ENCODE results near the gene TEX29.

DNA sequence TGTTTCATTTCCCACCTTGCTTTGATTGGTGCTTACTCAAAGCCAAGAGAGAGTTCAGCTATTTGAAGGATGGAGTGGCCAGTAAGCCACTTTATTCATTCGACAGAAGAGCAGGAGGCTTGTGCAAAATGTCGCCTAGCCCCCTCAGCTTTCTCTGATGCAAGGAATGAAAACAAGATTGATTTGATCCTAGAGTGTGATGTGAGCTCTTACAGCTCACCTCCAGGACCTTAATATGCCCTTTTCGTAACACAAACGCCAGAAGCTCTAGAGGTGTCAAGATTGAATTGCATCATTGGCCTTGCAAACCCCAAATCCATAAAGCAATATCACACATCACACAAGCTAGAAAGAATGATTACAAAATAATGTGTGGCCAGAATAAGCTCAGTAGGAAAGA, 36.4 kb downstream of the TEX29 start:
- no peak for TF ChIP-seq ZNF384 (IDR thresholded peaks at IDR 0.05; ENCODE audit: low read depth, low read length)
- TF ChIP-seq, protein P1, sequence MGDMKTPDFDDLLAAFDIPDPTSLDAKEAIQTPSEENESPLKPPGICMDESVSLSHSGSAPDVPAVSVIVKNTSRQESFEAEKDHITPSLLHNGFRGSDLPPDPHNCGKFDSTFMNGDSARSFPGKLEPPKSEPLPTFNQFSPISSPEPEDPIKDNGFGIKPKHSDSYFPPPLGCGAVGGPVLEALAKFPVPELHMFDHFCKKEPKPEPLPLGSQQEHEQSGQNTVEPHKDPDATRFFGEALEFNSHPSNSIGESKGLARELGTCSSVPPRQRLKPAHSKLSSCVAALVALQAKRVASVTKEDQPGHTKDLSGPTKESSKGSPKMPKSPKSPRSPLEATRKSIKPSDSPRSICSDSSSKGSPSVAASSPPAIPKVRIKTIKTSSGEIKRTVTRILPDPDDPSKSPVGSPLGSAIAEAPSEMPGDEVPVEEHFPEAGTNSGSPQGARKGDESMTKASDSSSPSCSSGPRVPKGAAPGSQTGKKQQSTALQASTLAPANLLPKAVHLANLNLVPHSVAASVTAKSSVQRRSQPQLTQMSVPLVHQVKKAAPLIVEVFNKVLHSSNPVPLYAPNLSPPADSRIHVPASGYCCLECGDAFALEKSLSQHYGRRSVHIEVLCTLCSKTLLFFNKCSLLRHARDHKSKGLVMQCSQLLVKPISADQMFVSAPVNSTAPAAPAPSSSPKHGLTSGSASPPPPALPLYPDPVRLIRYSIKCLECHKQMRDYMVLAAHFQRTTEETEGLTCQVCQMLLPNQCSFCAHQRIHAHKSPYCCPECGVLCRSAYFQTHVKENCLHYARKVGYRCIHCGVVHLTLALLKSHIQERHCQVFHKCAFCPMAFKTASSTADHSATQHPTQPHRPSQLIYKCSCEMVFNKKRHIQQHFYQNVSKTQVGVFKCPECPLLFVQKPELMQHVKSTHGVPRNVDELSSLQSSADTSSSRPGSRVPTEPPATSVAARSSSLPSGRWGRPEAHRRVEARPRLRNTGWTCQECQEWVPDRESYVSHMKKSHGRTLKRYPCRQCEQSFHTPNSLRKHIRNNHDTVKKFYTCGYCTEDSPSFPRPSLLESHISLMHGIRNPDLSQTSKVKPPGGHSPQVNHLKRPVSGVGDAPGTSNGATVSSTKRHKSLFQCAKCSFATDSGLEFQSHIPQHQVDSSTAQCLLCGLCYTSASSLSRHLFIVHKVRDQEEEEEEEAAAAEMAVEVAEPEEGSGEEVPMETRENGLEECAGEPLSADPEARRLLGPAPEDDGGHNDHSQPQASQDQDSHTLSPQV (IDR thresholded peaks at IDR 0.05), result no peak
- no peak for TF ChIP-seq SIN3A (IDR thresholded peaks at IDR 0.05; ENCODE audit: borderline replicate concordance in 2 of 2, control insufficient read depth in 1 of 2, low read depth in 2 of 2, low read length in 2 of 2)
- no peak for TF ChIP-seq FOXA1 (IDR thresholded peaks at IDR 0.05; ENCODE audit: borderline replicate concordance)
- TF ChIP-seq, protein P2, sequence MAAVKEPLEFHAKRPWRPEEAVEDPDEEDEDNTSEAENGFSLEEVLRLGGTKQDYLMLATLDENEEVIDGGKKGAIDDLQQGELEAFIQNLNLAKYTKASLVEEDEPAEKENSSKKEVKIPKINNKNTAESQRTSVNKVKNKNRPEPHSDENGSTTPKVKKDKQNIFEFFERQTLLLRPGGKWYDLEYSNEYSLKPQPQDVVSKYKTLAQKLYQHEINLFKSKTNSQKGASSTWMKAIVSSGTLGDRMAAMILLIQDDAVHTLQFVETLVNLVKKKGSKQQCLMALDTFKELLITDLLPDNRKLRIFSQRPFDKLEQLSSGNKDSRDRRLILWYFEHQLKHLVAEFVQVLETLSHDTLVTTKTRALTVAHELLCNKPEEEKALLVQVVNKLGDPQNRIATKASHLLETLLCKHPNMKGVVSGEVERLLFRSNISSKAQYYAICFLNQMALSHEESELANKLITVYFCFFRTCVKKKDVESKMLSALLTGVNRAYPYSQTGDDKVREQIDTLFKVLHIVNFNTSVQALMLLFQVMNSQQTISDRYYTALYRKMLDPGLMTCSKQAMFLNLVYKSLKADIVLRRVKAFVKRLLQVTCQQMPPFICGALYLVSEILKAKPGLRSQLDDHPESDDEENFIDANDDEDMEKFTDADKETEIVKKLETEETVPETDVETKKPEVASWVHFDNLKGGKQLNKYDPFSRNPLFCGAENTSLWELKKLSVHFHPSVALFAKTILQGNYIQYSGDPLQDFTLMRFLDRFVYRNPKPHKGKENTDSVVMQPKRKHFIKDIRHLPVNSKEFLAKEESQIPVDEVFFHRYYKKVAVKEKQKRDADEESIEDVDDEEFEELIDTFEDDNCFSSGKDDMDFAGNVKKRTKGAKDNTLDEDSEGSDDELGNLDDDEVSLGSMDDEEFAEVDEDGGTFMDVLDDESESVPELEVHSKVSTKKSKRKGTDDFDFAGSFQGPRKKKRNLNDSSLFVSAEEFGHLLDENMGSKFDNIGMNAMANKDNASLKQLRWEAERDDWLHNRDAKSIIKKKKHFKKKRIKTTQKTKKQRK (IDR thresholded peaks at IDR 0.05; ENCODE audit: borderline replicate concordance, low read depth, low read length), result no peak

Data from K562 (cell line).